DOHH2 (cell line): ENCODE measurements around the gene CYP4F22.

ENCODE experiments used
- H3F3A ChIP-seq: fragments of 200-600 bp; sonication (generic), shearing (Covaris generic); 2 replicates; pipeline ENCODE4 v1.6.0; 2016; ENCODE audit warnings: antibody characterized with exemption, mild to moderate bottlenecking; ENCODE audit not compliant: control insufficient read depth, insufficient read depth
- H3K27ac ChIP-seq: fragments of 200-600 bp; sonication (generic); 2 replicates; pipeline ENCODE4 v1.5.1; 2014; ENCODE audit warnings: low read depth, mild to moderate bottlenecking, low read length, moderate library complexity
- H3K27me3 ChIP-seq: fragments of 200-600 bp; sonication (generic); 2 replicates; pipeline ENCODE4 v1.6.1; 2014; ENCODE audit warnings: mild to moderate bottlenecking, low read length, mixed read lengths; ENCODE audit not compliant: control insufficient read depth
- H3K36me3 ChIP-seq: fragments of 200-600 bp; sonication (generic); 2 replicates; pipeline ENCODE4 v1.6.1; 2014; ENCODE audit warnings: mild to moderate bottlenecking, low read length, moderate library complexity, mixed read lengths; ENCODE audit not compliant: control insufficient read depth
- H3K4me1 ChIP-seq: fragments of 200-600 bp; sonication (generic); 2 replicates; pipeline ENCODE4 v1.6.1; 2014; ENCODE audit warnings: mild to moderate bottlenecking, low read length, mixed read lengths; ENCODE audit not compliant: control insufficient read depth
- H3K4me2 ChIP-seq: fragments of 200-600 bp; sonication (generic); 2 replicates; pipeline ENCODE4 v1.6.0; 2014; ENCODE audit warnings: mild to moderate bottlenecking, low read length, moderate library complexity
- H3K4me3 ChIP-seq: fragments of 200-600 bp; sonication (generic); 2 replicates; pipeline ENCODE4 v1.5.1; 2014; ENCODE audit warnings: mild to moderate bottlenecking, low read length, mixed read lengths
- H3K79me2 ChIP-seq: fragments of 200-600 bp; sonication (generic); 2 replicates; pipeline ENCODE4 v1.6.1; 2014; ENCODE audit warnings: mild to moderate bottlenecking, low read length, mixed read lengths; ENCODE audit not compliant: control insufficient read depth
- H3K9me2 ChIP-seq: fragments of 200-600 bp; sonication (generic); replicated peaks from 2 replicates; pipeline ENCODE4 v1.6.1; 2014; ENCODE audit warnings: mild to moderate bottlenecking, low read length, mixed read lengths; ENCODE audit not compliant: control insufficient read depth
- H3K9me3 ChIP-seq: fragments of 200-600 bp; sonication (generic); 2 replicates; pipeline ENCODE4 v1.6.1; 2014; ENCODE audit warnings: antibody characterized with exemption, low read length, mixed read lengths; ENCODE audit not compliant: control insufficient read depth, insufficient read depth
- H4K20me1 ChIP-seq: fragments of 200-600 bp; sonication (generic); 2 replicates; pipeline ENCODE4 v1.6.0; 2014; ENCODE audit warnings: low read depth, mild to moderate bottlenecking, antibody characterized with exemption, low read length, moderate library complexity; ENCODE audit not compliant: control insufficient read depth, insufficient read depth
- CTCF ChIP-seq: fragments of 200-600 bp; sonication (generic); IDR thresholded peaks from one replicate; pipeline ENCODE4 v1.5.1; 2014; ENCODE audit warnings: antibody characterized with exemption, mild to moderate bottlenecking, low read depth, low read length; ENCODE audit not compliant: poor library complexity, severe bottlenecking
- EZH2phosphoT487 ChIP-seq: fragments of 200-600 bp; sonication (generic); IDR thresholded peaks from 2 replicates; pipeline ENCODE4 v1.6.1; 2017; ENCODE audit warnings: borderline replicate concordance, mild to moderate bottlenecking, antibody characterized with exemption, low read length, moderate library complexity, mixed read lengths

Gene CYP4F22

GRCh38 chr19:15551293-15552004 is 43.1 kb downstream of the CYP4F22 start:
- H3K79me2 ChIP-seq, result no peaks in the 10 kb centered on the region
- peaks cover 9% of the 10 kb centered on the region for H3K4me1 ChIP-seq
- H3K36me3 ChIP-seq, result no peaks in the 10 kb centered on the region
- TF ChIP-seq EZH2phosphoT487, result no peak
- no peak for TF ChIP-seq CTCF
- H3K27ac ChIP-seq, result no peak overlapping the region
- no peak overlapping the region for H3K4me2 ChIP-seq
- H3F3A ChIP-seq, result no peaks in the 10 kb centered on the region
- H3K9me2 ChIP-seq, result no peaks in the 10 kb centered on the region
- H3K27me3 ChIP-seq, result no peaks in the 10 kb centered on the region
- H4K20me1 ChIP-seq, result no peaks in the 10 kb centered on the region
- no peak overlapping the region for H3K4me3 ChIP-seq
- no peaks in the 10 kb centered on the region for H3K9me3 ChIP-seq

GRCh38 chr19:15555021-15555420 is 46.7 kb downstream of the CYP4F22 start:
- Histone ChIP-seq H3K9me2 (no peaks in the 10 kb centered on the region), H3K27me3 (peaks cover 8% of the 10 kb centered on the region), H3K4me3 (no peak overlapping the region), H3K9me3 (no peaks in the 10 kb centered on the region), H3K27ac (no peak overlapping the region), H3K4me1 (peaks cover 9% of the 10 kb centered on the region), H3F3A (no peaks in the 10 kb centered on the region), H3K36me3 (no peaks in the 10 kb centered on the region), H3K79me2 (no peaks in the 10 kb centered on the region), H4K20me1 (no peaks in the 10 kb centered on the region), H3K4me2 (no peak overlapping the region)
- TF ChIP-seq CTCF (no peak), EZH2phosphoT487 (no peak)

GRCh38 chr19:15555759-15556633 is 47.7 kb downstream of the CYP4F22 start:
- H3K79me2 ChIP-seq, result no peaks in the 10 kb centered on the region
- H3K9me3 ChIP-seq, result no peaks in the 10 kb centered on the region
- H4K20me1 ChIP-seq, result no peaks in the 10 kb centered on the region
- peak overlapping the region; percentile 88 for H3K4me2 ChIP-seq
- H3K27me3 ChIP-seq, result peaks cover 12% of the 10 kb centered on the region
- no peak overlapping the region for H3K27ac ChIP-seq
- H3K4me1 ChIP-seq, result peaks cover 9% of the 10 kb centered on the region
- TF ChIP-seq EZH2phosphoT487 (no peak), CTCF (peak; percentile 75)
- no peaks in the 10 kb centered on the region for H3K36me3 ChIP-seq
- H3F3A ChIP-seq, result no peaks in the 10 kb centered on the region
- no peaks in the 10 kb centered on the region for H3K9me2 ChIP-seq
- H3K4me3 ChIP-seq, result peak overlapping the region; percentile 72
